ENCODE measurements around the gene MMADHC. TPM values are rescaled to one million over a fixed set of nuclear protein-coding genes. Genes with fewer than 3 reads are reported as not detected.

Gene MMADHC
- total and polyA plus RNA-seq, 9 of the 15 experiments (the other 6 are each of a cell fraction or from before 2014, with no cell fraction given): 187 to 850 (median 271) TPM

GRCh38 chr2:149587950-149588487 lies 444 bp upstream of the MMADHC start (continued):
- TF ChIP-seq ZNF655 (CRISPR knock-in tag; IDR thresholded peaks at IDR 0.05) (no peak), CREM (IDR thresholded peaks at IDR 0.05; ENCODE audit: low read depth) (no peak), NR2C1 (IDR thresholded peaks at IDR 0.05) (no peak), NR2C1 (tag; IDR thresholded peaks at IDR 0.05) (no peak), ZBTB43 (CRISPR knock-in tag; IDR thresholded peaks at IDR 0.05) (peak; percentile 29; the same call in 1 of the 2 replicates), ARID3A (IDR thresholded peaks at IDR 0.05; ENCODE audit: borderline replicate concordance, low read depth, low read length) (no peak)
- TF ChIP-seq, protein P1, sequence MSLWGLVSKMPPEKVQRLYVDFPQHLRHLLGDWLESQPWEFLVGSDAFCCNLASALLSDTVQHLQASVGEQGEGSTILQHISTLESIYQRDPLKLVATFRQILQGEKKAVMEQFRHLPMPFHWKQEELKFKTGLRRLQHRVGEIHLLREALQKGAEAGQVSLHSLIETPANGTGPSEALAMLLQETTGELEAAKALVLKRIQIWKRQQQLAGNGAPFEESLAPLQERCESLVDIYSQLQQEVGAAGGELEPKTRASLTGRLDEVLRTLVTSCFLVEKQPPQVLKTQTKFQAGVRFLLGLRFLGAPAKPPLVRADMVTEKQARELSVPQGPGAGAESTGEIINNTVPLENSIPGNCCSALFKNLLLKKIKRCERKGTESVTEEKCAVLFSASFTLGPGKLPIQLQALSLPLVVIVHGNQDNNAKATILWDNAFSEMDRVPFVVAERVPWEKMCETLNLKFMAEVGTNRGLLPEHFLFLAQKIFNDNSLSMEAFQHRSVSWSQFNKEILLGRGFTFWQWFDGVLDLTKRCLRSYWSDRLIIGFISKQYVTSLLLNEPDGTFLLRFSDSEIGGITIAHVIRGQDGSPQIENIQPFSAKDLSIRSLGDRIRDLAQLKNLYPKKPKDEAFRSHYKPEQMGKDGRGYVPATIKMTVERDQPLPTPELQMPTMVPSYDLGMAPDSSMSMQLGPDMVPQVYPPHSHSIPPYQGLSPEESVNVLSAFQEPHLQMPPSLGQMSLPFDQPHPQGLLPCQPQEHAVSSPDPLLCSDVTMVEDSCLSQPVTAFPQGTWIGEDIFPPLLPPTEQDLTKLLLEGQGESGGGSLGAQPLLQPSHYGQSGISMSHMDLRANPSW (CRISPR knock-in tag; IDR thresholded peaks at IDR 0.05): peak; percentile 17; the same call in 1 of the 2 replicates
- TF ChIP-seq, protein P2, sequence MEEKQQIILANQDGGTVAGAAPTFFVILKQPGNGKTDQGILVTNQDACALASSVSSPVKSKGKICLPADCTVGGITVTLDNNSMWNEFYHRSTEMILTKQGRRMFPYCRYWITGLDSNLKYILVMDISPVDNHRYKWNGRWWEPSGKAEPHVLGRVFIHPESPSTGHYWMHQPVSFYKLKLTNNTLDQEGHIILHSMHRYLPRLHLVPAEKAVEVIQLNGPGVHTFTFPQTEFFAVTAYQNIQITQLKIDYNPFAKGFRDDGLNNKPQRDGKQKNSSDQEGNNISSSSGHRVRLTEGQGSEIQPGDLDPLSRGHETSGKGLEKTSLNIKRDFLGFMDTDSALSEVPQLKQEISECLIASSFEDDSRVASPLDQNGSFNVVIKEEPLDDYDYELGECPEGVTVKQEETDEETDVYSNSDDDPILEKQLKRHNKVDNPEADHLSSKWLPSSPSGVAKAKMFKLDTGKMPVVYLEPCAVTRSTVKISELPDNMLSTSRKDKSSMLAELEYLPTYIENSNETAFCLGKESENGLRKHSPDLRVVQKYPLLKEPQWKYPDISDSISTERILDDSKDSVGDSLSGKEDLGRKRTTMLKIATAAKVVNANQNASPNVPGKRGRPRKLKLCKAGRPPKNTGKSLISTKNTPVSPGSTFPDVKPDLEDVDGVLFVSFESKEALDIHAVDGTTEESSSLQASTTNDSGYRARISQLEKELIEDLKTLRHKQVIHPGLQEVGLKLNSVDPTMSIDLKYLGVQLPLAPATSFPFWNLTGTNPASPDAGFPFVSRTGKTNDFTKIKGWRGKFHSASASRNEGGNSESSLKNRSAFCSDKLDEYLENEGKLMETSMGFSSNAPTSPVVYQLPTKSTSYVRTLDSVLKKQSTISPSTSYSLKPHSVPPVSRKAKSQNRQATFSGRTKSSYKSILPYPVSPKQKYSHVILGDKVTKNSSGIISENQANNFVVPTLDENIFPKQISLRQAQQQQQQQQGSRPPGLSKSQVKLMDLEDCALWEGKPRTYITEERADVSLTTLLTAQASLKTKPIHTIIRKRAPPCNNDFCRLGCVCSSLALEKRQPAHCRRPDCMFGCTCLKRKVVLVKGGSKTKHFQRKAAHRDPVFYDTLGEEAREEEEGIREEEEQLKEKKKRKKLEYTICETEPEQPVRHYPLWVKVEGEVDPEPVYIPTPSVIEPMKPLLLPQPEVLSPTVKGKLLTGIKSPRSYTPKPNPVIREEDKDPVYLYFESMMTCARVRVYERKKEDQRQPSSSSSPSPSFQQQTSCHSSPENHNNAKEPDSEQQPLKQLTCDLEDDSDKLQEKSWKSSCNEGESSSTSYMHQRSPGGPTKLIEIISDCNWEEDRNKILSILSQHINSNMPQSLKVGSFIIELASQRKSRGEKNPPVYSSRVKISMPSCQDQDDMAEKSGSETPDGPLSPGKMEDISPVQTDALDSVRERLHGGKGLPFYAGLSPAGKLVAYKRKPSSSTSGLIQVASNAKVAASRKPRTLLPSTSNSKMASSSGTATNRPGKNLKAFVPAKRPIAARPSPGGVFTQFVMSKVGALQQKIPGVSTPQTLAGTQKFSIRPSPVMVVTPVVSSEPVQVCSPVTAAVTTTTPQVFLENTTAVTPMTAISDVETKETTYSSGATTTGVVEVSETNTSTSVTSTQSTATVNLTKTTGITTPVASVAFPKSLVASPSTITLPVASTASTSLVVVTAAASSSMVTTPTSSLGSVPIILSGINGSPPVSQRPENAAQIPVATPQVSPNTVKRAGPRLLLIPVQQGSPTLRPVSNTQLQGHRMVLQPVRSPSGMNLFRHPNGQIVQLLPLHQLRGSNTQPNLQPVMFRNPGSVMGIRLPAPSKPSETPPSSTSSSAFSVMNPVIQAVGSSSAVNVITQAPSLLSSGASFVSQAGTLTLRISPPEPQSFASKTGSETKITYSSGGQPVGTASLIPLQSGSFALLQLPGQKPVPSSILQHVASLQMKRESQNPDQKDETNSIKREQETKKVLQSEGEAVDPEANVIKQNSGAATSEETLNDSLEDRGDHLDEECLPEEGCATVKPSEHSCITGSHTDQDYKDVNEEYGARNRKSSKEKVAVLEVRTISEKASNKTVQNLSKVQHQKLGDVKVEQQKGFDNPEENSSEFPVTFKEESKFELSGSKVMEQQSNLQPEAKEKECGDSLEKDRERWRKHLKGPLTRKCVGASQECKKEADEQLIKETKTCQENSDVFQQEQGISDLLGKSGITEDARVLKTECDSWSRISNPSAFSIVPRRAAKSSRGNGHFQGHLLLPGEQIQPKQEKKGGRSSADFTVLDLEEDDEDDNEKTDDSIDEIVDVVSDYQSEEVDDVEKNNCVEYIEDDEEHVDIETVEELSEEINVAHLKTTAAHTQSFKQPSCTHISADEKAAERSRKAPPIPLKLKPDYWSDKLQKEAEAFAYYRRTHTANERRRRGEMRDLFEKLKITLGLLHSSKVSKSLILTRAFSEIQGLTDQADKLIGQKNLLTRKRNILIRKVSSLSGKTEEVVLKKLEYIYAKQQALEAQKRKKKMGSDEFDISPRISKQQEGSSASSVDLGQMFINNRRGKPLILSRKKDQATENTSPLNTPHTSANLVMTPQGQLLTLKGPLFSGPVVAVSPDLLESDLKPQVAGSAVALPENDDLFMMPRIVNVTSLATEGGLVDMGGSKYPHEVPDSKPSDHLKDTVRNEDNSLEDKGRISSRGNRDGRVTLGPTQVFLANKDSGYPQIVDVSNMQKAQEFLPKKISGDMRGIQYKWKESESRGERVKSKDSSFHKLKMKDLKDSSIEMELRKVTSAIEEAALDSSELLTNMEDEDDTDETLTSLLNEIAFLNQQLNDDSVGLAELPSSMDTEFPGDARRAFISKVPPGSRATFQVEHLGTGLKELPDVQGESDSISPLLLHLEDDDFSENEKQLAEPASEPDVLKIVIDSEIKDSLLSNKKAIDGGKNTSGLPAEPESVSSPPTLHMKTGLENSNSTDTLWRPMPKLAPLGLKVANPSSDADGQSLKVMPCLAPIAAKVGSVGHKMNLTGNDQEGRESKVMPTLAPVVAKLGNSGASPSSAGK (IDR thresholded peaks at IDR 0.05): peak; percentile 19; the same call in 1 of the 2 replicates

Data from K562 (cell line).